Lower leg skin (tissue), 4 donors: Measurements from ENCODE around the gene FHOD3. TPM values are rescaled to one million over a fixed set of nuclear protein-coding genes. Genes with fewer than 3 reads are reported as not detected.
"Not testable (repeated sequence)": the region's sequence is repeated elsewhere in the genome, so short reads cannot be mapped to it uniquely, and the experiment has no call there.

Experiments used
- DNase-seq, 2 donors: peaks; one replicate each; pipeline ENCODE4 v3.0.0-alpha.2; 2019; ENCODE audit warnings: low spot score in 2 of 2
- H3K4me3 ChIP-seq: fragments of 200-600 bp; sonication (generic); 2 replicates; pipeline ENCODE4 v1.5.1; 2017; ENCODE audit warnings: mild to moderate bottlenecking, low read depth; ENCODE audit not compliant: poor library complexity, severe bottlenecking
- CTCF ChIP-seq, 3 donors: fragments of 450-650 bp; IDR thresholded peaks; one replicate each; pipeline ENCODE4 v1.5.1; 2016; ENCODE audit warnings: antibody characterized with exemption in 3 of 3, mild to moderate bottlenecking in 3 of 3, moderate library complexity in 2 of 3
- POLR2A ChIP-seq, 2 donors: fragments of 450-650 bp; IDR thresholded peaks; one replicate each; pipeline ENCODE4 v1.6.1; 2016 to 2017; ENCODE audit warnings: antibody characterized with exemption in 2 of 2, mild to moderate bottlenecking in 1 of 2, moderate library complexity in 1 of 2
- WGBS, 2 donors: methylation state at CpG; one replicate each; pipeline ENCODE4 v1.1.5; 2018; 5-methylcytosine and 5-hydroxymethylcytosine counted together
- intact Hi-C: fragments of 100-400 bp; cut with DNase I; formaldehyde crosslinking; loops from one replicate; pipeline ENCODE4 v1.15.0; 2023; ENCODE audit warnings: low total_unique reads
- total RNA-seq, 4 donors: library from RNA; depleted of rRNA; stranded (reverse); fragments of >200 nt; gene quantifications; one replicate each; pipeline ENCODE4 v1.1.0, GENCODE V29; 2016

The FHOD3 gene
- total RNA-seq, 4 donors from 2014 or later: 5.3 to 15.1 (median 7.8) TPM

- DNase-seq: no peak
- TF ChIP-seq POLR2A (IDR thresholded peaks at IDR 0.05) (no peak), CTCF (IDR thresholded peaks at IDR 0.05) (no peak)
- H3K4me3 ChIP-seq: no peak overlapping the region
- intact Hi-C loops: no loop called here
- WGBS, 2 donors: 64 to 73% methylated on average over 3 of the region's 3 CpGs
These were observed 460.5 kb downstream of the FHOD3 start for GRCh38 chr18:36757991-36758390.

- H3K4me3 ChIP-seq: no peak overlapping the region
- no peak for DNase-seq
- TF ChIP-seq POLR2A (IDR thresholded peaks at IDR 0.05) (no peak), CTCF (IDR thresholded peaks at IDR 0.05) (no peak)
- WGBS, 2 donors: 75 to 79% methylated on average over 9 to 10 of the region's 10 CpGs
- intact Hi-C loops: no loop called here
These were observed 461.1 kb downstream of the FHOD3 start for GRCh38 chr18:36758623-36759022.

- 64 to 67% methylated on average over 6 of the region's 6 CpGs for WGBS, 2 donors
- intact Hi-C loops: no loop called here
- TF ChIP-seq CTCF (IDR thresholded peaks at IDR 0.05): no peak
- no peak for TF ChIP-seq POLR2A (IDR thresholded peaks at IDR 0.05)
- no peak overlapping the region for H3K4me3 ChIP-seq
- DNase-seq: no peak
These were observed 461.8 kb downstream of the FHOD3 start for GRCh38 chr18:36759167-36759776.

GRCh38 chr18:36760598-36760997, 463.1 kb downstream of the FHOD3 start:
- intact Hi-C loops: no loop called here
- DNase-seq: no peak
- TF ChIP-seq CTCF (IDR thresholded peaks at IDR 0.05) (no peak), POLR2A (IDR thresholded peaks at IDR 0.05) (no peak)
- 96% methylated on average over 29 of the region's 29 CpGs for WGBS, 2 donors
- no peak overlapping the region for H3K4me3 ChIP-seq

- 95 to 96% methylated on average over 12 of the region's 12 CpGs for WGBS, 2 donors
- intact Hi-C loops: no loop called here
- no peak for DNase-seq
- TF ChIP-seq POLR2A (IDR thresholded peaks at IDR 0.05): no peak
- no peak for TF ChIP-seq CTCF (IDR thresholded peaks at IDR 0.05)
- no peak overlapping the region for H3K4me3 ChIP-seq
These were observed 463.7 kb downstream of the FHOD3 start for GRCh38 chr18:36761186-36761698.

GRCh38 chr18:36762074-36762473, 464.6 kb downstream of the FHOD3 start:
- WGBS, 2 donors: 80 to 84% methylated on average over 2 of the region's 2 CpGs
- TF ChIP-seq CTCF (IDR thresholded peaks at IDR 0.05) (no peak), POLR2A (IDR thresholded peaks at IDR 0.05) (no peak)
- no peak for DNase-seq
- intact Hi-C loops: no loop called here
- no peak overlapping the region for H3K4me3 ChIP-seq

GRCh38 chr18:36762965-36763364, 465.5 kb downstream of the FHOD3 start:
- H3K4me3 ChIP-seq, intact Hi-C loops, DNase-seq: not testable (repeated sequence)
- 95% methylated on average over 26 of the region's 26 CpGs for WGBS, 2 donors
